ENCODE measurements around the gene PDC. TPM values are rescaled to one million over a fixed set of nuclear protein-coding genes. Genes with fewer than 3 reads are reported as not detected.

The PDC gene
- total RNA-seq (2021; ENCODE audit: unreplicated experiment) (not detected), Bru-seq, nascent RNA (not detected), BruChase-seq, experiment 1, labeled RNA remaining after a 2-hour chase (not detected), BruChase-seq, experiment 2, labeled RNA remaining after a 6-hour chase (not detected)
- polyA plus RNA-seq (2012; ENCODE audit: insufficient read length) = not detected
- long read RNA-seq = 0 reads

DNA sequence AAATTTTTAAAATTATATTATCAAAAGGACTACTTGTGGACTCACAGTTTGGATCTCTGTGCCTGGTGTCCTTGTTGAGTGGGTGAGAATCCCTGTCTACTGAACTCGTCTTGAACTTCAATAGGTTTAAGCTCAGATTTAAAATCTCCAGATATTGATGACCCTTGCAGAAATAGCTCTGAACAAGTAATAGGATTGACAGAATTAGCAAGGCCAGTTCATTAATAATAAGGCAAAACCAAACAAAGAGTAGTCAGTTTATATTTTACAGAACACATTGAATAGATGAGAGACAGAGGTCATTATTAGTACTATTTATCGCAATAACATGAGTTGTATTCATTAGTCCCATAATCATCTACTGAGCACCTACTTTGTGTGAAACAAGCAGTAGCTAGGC, at the start of gene PDC:
TSS of gene PDC (minus strand) at position 101 of the 400 bp plus-strand sequence. CDS start 11,655 bp downstream, outside the sequence.
- in situ Hi-C loops (cut with HindIII; ENCODE audit: low pct_unique_long_range_greater_than_20kb, low sequenced_read_pairs) = no loop called here
- intact Hi-C loops (cut with micrococcal nuclease; ENCODE audit: unreplicated experiment) = no loop called here

DNA sequence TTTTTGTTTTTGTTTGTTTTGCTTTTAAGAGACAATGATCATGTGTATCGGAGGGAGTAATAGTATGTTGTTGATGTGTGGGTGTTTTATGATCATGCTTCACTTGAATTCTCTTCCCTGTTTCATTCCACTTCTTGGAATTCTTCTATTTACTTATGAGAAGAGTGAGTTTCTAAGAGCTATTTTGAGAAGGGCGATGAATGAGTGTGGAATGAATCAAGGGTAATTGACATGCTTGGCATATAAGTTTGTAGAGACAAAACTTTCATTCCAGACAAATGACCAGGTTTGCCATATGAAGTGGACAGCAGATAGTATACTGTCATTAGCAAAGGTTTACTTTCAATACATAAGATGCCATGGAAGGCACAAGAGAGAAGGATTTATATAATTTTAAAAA, 42.3 kb upstream of the PDC start:
- Histone ChIP-seq H3K27ac (ENCODE audit: low read length) (no peak overlapping the region), H3K9me3 (ENCODE audit: control insufficient read depth, insufficient read depth, low read depth, low read length) (no peaks in the 10 kb centered on the region), H3K4me1 (ENCODE audit: control insufficient read depth, insufficient read depth, low read length) (no peaks in the 10 kb centered on the region), H3K36me3 (ENCODE audit: control insufficient read depth, insufficient read depth, low read length) (no peaks in the 10 kb centered on the region), H3K4me3 (ENCODE audit: low read depth in 2 of 2, low read length in 2 of 2) (no peak overlapping the region), H3K27me3 (ENCODE audit: control insufficient read depth, insufficient read depth, low read length) (no peaks in the 10 kb centered on the region)
- BruUV-seq (replicated peaks) = no TSS peak
- POLR2A ChIA-PET = no interaction called here
- intact Hi-C loops (cut with micrococcal nuclease; ENCODE audit: unreplicated experiment) (no loop called here), in situ Hi-C loops (cut with HindIII; ENCODE audit: low pct_unique_long_range_greater_than_20kb, low sequenced_read_pairs) (no loop called here)
- no peak for ATAC-seq
- DNase-seq (ENCODE audit: low read depth, low spot score) = no peak
- TF ChIP-seq, protein P1, sequence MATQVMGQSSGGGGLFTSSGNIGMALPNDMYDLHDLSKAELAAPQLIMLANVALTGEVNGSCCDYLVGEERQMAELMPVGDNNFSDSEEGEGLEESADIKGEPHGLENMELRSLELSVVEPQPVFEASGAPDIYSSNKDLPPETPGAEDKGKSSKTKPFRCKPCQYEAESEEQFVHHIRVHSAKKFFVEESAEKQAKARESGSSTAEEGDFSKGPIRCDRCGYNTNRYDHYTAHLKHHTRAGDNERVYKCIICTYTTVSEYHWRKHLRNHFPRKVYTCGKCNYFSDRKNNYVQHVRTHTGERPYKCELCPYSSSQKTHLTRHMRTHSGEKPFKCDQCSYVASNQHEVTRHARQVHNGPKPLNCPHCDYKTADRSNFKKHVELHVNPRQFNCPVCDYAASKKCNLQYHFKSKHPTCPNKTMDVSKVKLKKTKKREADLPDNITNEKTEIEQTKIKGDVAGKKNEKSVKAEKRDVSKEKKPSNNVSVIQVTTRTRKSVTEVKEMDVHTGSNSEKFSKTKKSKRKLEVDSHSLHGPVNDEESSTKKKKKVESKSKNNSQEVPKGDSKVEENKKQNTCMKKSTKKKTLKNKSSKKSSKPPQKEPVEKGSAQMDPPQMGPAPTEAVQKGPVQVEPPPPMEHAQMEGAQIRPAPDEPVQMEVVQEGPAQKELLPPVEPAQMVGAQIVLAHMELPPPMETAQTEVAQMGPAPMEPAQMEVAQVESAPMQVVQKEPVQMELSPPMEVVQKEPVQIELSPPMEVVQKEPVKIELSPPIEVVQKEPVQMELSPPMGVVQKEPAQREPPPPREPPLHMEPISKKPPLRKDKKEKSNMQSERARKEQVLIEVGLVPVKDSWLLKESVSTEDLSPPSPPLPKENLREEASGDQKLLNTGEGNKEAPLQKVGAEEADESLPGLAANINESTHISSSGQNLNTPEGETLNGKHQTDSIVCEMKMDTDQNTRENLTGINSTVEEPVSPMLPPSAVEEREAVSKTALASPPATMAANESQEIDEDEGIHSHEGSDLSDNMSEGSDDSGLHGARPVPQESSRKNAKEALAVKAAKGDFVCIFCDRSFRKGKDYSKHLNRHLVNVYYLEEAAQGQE (IDR thresholded peaks at IDR 0.05; ENCODE audit: insufficient read depth in 1 of 2, low read depth in 2 of 2, low read length in 1 of 2) = no peak
- TF ChIP-seq POLR2AphosphoS5 (IDR thresholded peaks at IDR 0.05; ENCODE audit: low read depth, low read length) (no peak), TCF7L2 (IDR thresholded peaks at IDR 0.05; ENCODE audit: low read depth, low read length) (no peak), SIN3A (IDR thresholded peaks at IDR 0.05; ENCODE audit: borderline replicate concordance, insufficient read depth, low read depth, low read length) (no peak)
- TF ChIP-seq, protein P2, sequence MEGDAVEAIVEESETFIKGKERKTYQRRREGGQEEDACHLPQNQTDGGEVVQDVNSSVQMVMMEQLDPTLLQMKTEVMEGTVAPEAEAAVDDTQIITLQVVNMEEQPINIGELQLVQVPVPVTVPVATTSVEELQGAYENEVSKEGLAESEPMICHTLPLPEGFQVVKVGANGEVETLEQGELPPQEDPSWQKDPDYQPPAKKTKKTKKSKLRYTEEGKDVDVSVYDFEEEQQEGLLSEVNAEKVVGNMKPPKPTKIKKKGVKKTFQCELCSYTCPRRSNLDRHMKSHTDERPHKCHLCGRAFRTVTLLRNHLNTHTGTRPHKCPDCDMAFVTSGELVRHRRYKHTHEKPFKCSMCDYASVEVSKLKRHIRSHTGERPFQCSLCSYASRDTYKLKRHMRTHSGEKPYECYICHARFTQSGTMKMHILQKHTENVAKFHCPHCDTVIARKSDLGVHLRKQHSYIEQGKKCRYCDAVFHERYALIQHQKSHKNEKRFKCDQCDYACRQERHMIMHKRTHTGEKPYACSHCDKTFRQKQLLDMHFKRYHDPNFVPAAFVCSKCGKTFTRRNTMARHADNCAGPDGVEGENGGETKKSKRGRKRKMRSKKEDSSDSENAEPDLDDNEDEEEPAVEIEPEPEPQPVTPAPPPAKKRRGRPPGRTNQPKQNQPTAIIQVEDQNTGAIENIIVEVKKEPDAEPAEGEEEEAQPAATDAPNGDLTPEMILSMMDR (IDR thresholded peaks at IDR 0.05) = no peak
- CTCF ChIA-PET = no interaction called here

More for the DNA sequence above, at the start of gene PDC:
- Histone ChIP-seq H3K27me3 (ENCODE audit: control insufficient read depth, insufficient read depth, low read length) (no peaks in the 10 kb centered on the region), H3K36me3 (ENCODE audit: control insufficient read depth, insufficient read depth, low read length) (no peaks in the 10 kb centered on the region), H3K4me1 (ENCODE audit: control insufficient read depth, insufficient read depth, low read length) (no peaks in the 10 kb centered on the region), H3K27ac (ENCODE audit: low read length) (no peak within 1 kb of the TSS), H3K9me3 (ENCODE audit: control insufficient read depth, insufficient read depth, low read depth, low read length) (no peaks in the 10 kb centered on the region), H3K4me3 (ENCODE audit: low read depth in 2 of 2, low read length in 2 of 2) (no peak within 1 kb of the TSS)
- no peak for ATAC-seq
- POLR2A ChIA-PET = no interaction called here
- CTCF ChIA-PET = no interaction called here
- DNase-seq (ENCODE audit: low read depth, low spot score) = no peak
- TF ChIP-seq SIN3A (IDR thresholded peaks at IDR 0.05; ENCODE audit: borderline replicate concordance, insufficient read depth, low read depth, low read length) (no peak), TCF7L2 (IDR thresholded peaks at IDR 0.05; ENCODE audit: low read depth, low read length) (no peak), POLR2AphosphoS5 (IDR thresholded peaks at IDR 0.05; ENCODE audit: low read depth, low read length) (no peak)
- TF ChIP-seq, protein P2 (IDR thresholded peaks at IDR 0.05) = no peak
- TF ChIP-seq, protein P1 (IDR thresholded peaks at IDR 0.05; ENCODE audit: insufficient read depth in 1 of 2, low read depth in 2 of 2, low read length in 1 of 2) = no peak
- BruUV-seq (replicated peaks) = no TSS peak

All from Panc1 (cell line).